Measurements from ENCODE around the gene KDM5C. TPM values are rescaled to one million over a fixed set of nuclear protein-coding genes. Genes with fewer than 3 reads are reported as not detected.

Gene KDM5C
- total RNA-seq, 2 experiments from 2014 or later = 94.3 to 99.4 TPM

DNA sequence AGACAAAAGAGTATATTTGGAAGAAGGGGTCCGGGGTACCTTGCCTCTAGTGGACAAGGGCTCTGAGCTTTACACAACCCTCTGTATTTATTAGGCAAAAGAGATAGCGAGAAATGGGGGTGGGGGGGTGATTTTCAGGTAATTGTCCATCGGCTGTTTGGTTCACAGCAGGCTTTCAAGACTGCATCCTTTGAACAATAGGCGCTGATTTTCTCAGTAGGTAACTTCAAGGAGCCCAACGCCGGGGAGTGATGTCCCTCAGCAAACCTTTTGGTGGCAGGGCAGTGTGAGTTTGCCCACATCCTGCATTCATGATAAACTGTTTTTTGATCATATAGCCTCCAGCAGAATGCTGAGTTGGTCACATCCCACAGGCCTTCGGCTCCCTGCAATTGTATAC is 61.6 kb downstream of the KDM5C start:
- intact Hi-C loops (cut with micrococcal nuclease) = no loop called here
- Mint-ChIP-seq H3K27me3 (no peaks in the 10 kb centered on the region), H3K4me1 (ENCODE audit: low read depth) (no peaks in the 10 kb centered on the region), H3K9me3 (no peaks in the 10 kb centered on the region), H3K36me3 (ENCODE audit: low read depth) (peaks cover 2% of the 10 kb centered on the region), H3K4me3 (no peak overlapping the region), H3K27ac (no peak overlapping the region)
- ATAC-seq (no peak), DNase-seq (no peak)
- ChIA-PET POLR2A (no interaction called here), CTCF (no interaction called here)
- no peak for TF ChIP-seq CTCF (IDR thresholded peaks at IDR 0.05)

DNA sequence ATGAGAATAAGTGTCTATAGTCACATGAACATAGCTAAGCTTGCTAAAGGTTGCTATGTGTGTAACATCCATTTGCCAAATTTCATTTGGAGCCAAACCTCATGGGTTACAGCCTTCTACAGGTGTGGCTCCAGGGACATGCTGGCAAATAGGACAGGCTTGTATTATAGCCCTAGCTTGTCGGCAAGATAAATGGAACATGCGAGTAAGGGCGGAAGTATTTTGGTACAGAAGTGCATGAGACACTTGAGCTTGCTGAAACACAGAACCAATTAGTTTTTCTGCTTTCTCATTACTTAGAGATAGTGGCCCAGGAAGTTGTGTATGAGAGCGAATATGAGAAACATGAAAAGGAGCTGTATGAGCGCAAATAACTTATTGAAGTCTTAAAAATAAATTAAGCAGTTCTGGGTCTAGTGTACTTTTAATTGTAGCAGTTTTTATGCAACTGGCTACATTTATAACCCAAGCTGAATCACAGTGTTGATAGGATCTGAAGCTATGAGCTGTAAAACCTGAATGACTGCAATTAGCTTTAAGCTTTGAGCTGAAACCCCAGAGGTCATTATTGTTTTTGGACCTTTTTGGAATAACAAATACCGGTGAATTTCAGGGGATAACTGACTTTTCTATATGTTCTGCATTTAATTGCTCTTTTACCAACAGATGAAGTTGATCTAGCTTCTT is 64.6 kb downstream of the KDM5C start:
- ChIA-PET POLR2A (interaction anchor here (1.0 kb wide), 1 partner anchor 60 kb away, joined by 3 read pairs; no protein-coding TSS in a partner anchor), CTCF (no interaction called here)
- TF ChIP-seq CTCF (IDR thresholded peaks at IDR 0.05) = no peak
- Mint-ChIP-seq H3K36me3 (ENCODE audit: low read depth) (no peaks in the 10 kb centered on the region), H3K4me3 (no peak overlapping the region), H3K9me3 (no peaks in the 10 kb centered on the region), H3K27me3 (no peaks in the 10 kb centered on the region), H3K4me1 (ENCODE audit: low read depth) (no peaks in the 10 kb centered on the region), H3K27ac (no peak overlapping the region)
- intact Hi-C loops (cut with micrococcal nuclease) = no loop called here
- no peak for DNase-seq
- no peak for ATAC-seq

DNA sequence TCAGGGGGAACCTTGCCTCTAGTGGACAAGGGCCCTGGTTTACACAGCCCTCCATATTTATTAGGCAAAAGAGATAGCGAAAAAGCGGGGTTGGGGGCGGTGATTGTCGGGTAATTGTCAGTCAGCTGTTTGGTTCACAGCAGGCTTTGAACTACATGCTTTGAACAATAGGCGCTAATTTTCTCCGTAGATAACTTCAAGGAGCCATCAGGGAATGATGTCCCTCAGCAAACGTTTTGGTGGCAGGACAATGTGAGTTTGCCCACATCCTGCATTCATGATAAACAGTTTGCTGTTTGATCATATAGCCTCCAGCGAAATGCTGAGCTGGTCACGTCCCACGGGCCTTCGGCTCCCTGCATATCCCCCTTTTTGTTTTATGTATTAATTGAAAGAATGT is 65.8 kb downstream of the KDM5C start:
- TF ChIP-seq CTCF (IDR thresholded peaks at IDR 0.05) = no peak
- no peaks in the 10 kb centered on the region for H3K27me3 Mint-ChIP-seq
- intact Hi-C loops (cut with micrococcal nuclease) = no loop called here
- DNase-seq = no peak
- ChIA-PET POLR2A (no interaction called here), CTCF (no interaction called here)
- H3K36me3 Mint-ChIP-seq (ENCODE audit: low read depth) = no peaks in the 10 kb centered on the region
- H3K4me3 Mint-ChIP-seq = no peak overlapping the region
- no peak overlapping the region for H3K27ac Mint-ChIP-seq
- H3K4me1 Mint-ChIP-seq (ENCODE audit: low read depth) = no peaks in the 10 kb centered on the region
- ATAC-seq = no peak
- H3K9me3 Mint-ChIP-seq = no peaks in the 10 kb centered on the region

DNA sequence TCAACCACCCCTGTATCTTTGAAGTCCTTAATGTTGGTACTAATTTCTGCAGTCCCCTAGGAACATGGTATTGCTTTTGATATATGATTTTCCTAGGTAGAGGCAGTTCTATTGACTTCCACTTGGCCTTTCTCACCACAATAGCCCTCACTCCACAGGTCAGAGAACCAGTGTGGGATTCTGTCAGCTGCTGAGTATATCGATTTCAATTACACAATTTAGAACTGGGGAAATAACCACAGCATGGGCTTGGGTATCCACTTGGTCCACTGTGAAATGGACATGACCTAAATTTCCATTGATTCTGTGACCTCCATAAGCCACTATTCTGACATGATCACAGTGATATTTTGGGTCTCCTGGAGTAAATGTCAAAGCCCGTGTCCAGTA is 68.8 kb downstream of the KDM5C start:
- intact Hi-C loops (cut with micrococcal nuclease) = no loop called here
- H3K27me3 Mint-ChIP-seq = no peaks in the 10 kb centered on the region
- no peak for DNase-seq
- H3K9me3 Mint-ChIP-seq = no peaks in the 10 kb centered on the region
- no peak overlapping the region for H3K27ac Mint-ChIP-seq
- H3K4me1 Mint-ChIP-seq (ENCODE audit: low read depth) = no peaks in the 10 kb centered on the region
- TF ChIP-seq CTCF (IDR thresholded peaks at IDR 0.05) = no peak
- no peak overlapping the region for H3K4me3 Mint-ChIP-seq
- no peaks in the 10 kb centered on the region for H3K36me3 Mint-ChIP-seq (ENCODE audit: low read depth)
- no peak for ATAC-seq
- ChIA-PET POLR2A (no interaction called here), CTCF (no interaction called here)

- no peaks in the 10 kb centered on the region for H3K9me3 Mint-ChIP-seq
- H3K27me3 Mint-ChIP-seq = no peaks in the 10 kb centered on the region
- ChIA-PET POLR2A (no interaction called here), CTCF (no interaction called here)
- no peaks in the 10 kb centered on the region for H3K4me1 Mint-ChIP-seq (ENCODE audit: low read depth)
- H3K4me3 Mint-ChIP-seq = no peak overlapping the region
- intact Hi-C loops (cut with micrococcal nuclease) = no loop called here
- TF ChIP-seq CTCF (IDR thresholded peaks at IDR 0.05) = no peak
- ATAC-seq (no peak), DNase-seq (no peak)
- no peaks in the 10 kb centered on the region for H3K36me3 Mint-ChIP-seq (ENCODE audit: low read depth)
- no peak overlapping the region for H3K27ac Mint-ChIP-seq
Observed at GRCh38 chrX:53155512-53156206, 69.3 kb downstream of the KDM5C start.
